Astrocyte (in vitro differentiated cells and primary cell): Measurements from ENCODE around the gene SCAMP4. TPM values are rescaled to one million over a fixed set of nuclear protein-coding genes. Genes with fewer than 3 reads are reported as not detected.

Experiments
- DNase-seq: peaks from one replicate; pipeline ENCODE4 v3.0.0-alpha.2; 2010; ENCODE audit warnings: low read depth
- FAIRE-seq: peaks from 2 replicates; lab custom pipeline; 2011; peaks lifted over from hg19 to GRCh38; lab: Jason Lieb, UNC
- H2AFZ ChIP-seq: 2 replicates; pipeline ENCODE4 v1.6.0; 2012; ENCODE audit warnings: low read depth, low read length, inconsistent platforms
- H3K27ac ChIP-seq: 2 replicates; pipeline ENCODE4 v1.5.1; 2011; ENCODE audit warnings: low read depth, low read length, inconsistent platforms
- H3K27me3 ChIP-seq: 2 replicates; pipeline ENCODE4 v1.6.0; 2011; ENCODE audit warnings: low read length, inconsistent platforms; ENCODE audit not compliant: insufficient read depth
- H3K36me3 ChIP-seq: 2 replicates; pipeline ENCODE4 v1.5.1; 2011; ENCODE audit warnings: low read length, inconsistent platforms; ENCODE audit not compliant: insufficient read depth
- H3K4me1 ChIP-seq: 2 replicates; pipeline ENCODE4 v1.5.1; 2011; ENCODE audit warnings: low read length, inconsistent platforms; ENCODE audit not compliant: insufficient read depth
- H3K4me2 ChIP-seq: 2 replicates; pipeline ENCODE4 v1.6.0; 2012; ENCODE audit warnings: low read length, inconsistent platforms
- H3K4me3 ChIP-seq: 2 replicates; pipeline ENCODE4 v1.5.1; 2011; ENCODE audit warnings: low read depth, mild to moderate bottlenecking, low read length, inconsistent platforms; ENCODE audit not compliant: insufficient read depth
- H3K79me2 ChIP-seq: 2 replicates; pipeline ENCODE4 v1.6.0; 2012; ENCODE audit warnings: mild to moderate bottlenecking, low read length, inconsistent platforms; ENCODE audit not compliant: insufficient read depth
- H3K9ac ChIP-seq: 2 replicates; pipeline ENCODE4 v1.6.0; 2012; ENCODE audit warnings: mild to moderate bottlenecking, low read length, inconsistent platforms
- H3K9me3 ChIP-seq: 2 replicates; pipeline ENCODE4 v1.5.1; 2012; ENCODE audit warnings: low read depth, mild to moderate bottlenecking, low read length, inconsistent platforms; ENCODE audit not compliant: insufficient read depth
- H4K20me1 ChIP-seq: 2 replicates; pipeline ENCODE4 v1.6.0; 2012; ENCODE audit warnings: low read length, inconsistent platforms; ENCODE audit not compliant: insufficient read depth
- H3K27ac Mint-ChIP-seq: one replicate; pipeline ENCODE4 v1.8.0; 2021; ENCODE audit warnings: mild to moderate bottlenecking, mixed read lengths; ENCODE audit not compliant: unreplicated experiment
- H3K27me3 Mint-ChIP-seq: one replicate; pipeline ENCODE4 v1.8.0; 2021; ENCODE audit warnings: low read depth, mixed read lengths; ENCODE audit not compliant: unreplicated experiment
- H3K36me3 Mint-ChIP-seq: one replicate; pipeline ENCODE4 v1.8.0; 2021; ENCODE audit warnings: low read depth, mixed read lengths; ENCODE audit not compliant: unreplicated experiment
- H3K4me1 Mint-ChIP-seq: one replicate; pipeline ENCODE4 v1.8.0; 2021; ENCODE audit warnings: low read depth, mixed read lengths; ENCODE audit not compliant: unreplicated experiment
- H3K4me3 Mint-ChIP-seq: one replicate; pipeline ENCODE4 v1.8.0; 2021; ENCODE audit warnings: mild to moderate bottlenecking, moderate library complexity, mixed read lengths; ENCODE audit not compliant: unreplicated experiment
- H3K9me3 Mint-ChIP-seq: one replicate; pipeline ENCODE4 v1.8.0; 2021; ENCODE audit warnings: mild to moderate bottlenecking, mixed read lengths; ENCODE audit not compliant: unreplicated experiment
- EZH2 ChIP-seq: IDR thresholded peaks from 2 replicates; pipeline ENCODE4 v1.6.1; 2012; ENCODE audit warnings: mild to moderate bottlenecking, low read length, inconsistent platforms; ENCODE audit not compliant: insufficient read depth
- total RNA-seq: library from RNA; stranded (reverse); gene quantifications from 2 replicates; pipeline ENCODE4 v1.2.1, GENCODE V29; 2021
- TF ChIP-seq, protein P1 (sequence below): IDR thresholded peaks from 2 replicates; pipeline ENCODE4 v1.5.1; 2011; ENCODE audit warnings: low read depth, mild to moderate bottlenecking, inconsistent platforms, low read length, moderate library complexity; ENCODE audit not compliant: insufficient read depth

SCAMP4 gene
- total RNA-seq, 1 donor from 2014 or later, result 72.2 TPM

DNA sequence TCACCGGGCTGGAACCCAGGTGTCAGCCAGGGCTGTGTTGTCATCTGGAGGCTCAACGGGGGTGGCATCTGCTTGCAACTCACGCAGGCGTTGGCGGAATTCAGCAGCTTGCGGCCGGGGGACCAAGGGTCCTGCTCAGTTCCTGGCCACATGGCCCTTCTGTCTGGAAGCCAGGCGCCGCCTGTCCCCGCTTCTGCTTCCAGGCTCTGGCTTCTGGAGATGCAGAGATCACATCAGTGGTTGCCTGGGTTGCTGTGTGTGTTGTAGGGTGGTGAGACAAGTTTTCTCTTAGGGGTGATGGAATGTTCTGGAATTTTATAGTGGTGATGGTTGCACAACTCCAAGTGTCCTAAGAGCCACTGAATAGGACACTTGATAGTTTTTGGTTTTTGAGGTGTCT lies 5.0 kb downstream of the SCAMP4 start:
- H3K36me3 ChIP-seq, result no peaks in the 10 kb centered on the region
- peaks cover 10% of the 10 kb centered on the region for H3K4me1 ChIP-seq
- Mint-ChIP-seq H3K4me3 (peak overlapping the region; percentile 14), H3K9me3 (no peaks in the 10 kb centered on the region), H3K27ac (peak overlapping the region; percentile 34), H3K36me3 (no peaks in the 10 kb centered on the region), H3K4me1 (peaks cover 7% of the 10 kb centered on the region), H3K27me3 (no peaks in the 10 kb centered on the region)
- peaks cover 88% of the 10 kb centered on the region for H3K79me2 ChIP-seq
- no peaks in the 10 kb centered on the region for H3K27me3 ChIP-seq
- no peaks in the 10 kb centered on the region for H3K9me3 ChIP-seq
- TF ChIP-seq, protein P1, sequence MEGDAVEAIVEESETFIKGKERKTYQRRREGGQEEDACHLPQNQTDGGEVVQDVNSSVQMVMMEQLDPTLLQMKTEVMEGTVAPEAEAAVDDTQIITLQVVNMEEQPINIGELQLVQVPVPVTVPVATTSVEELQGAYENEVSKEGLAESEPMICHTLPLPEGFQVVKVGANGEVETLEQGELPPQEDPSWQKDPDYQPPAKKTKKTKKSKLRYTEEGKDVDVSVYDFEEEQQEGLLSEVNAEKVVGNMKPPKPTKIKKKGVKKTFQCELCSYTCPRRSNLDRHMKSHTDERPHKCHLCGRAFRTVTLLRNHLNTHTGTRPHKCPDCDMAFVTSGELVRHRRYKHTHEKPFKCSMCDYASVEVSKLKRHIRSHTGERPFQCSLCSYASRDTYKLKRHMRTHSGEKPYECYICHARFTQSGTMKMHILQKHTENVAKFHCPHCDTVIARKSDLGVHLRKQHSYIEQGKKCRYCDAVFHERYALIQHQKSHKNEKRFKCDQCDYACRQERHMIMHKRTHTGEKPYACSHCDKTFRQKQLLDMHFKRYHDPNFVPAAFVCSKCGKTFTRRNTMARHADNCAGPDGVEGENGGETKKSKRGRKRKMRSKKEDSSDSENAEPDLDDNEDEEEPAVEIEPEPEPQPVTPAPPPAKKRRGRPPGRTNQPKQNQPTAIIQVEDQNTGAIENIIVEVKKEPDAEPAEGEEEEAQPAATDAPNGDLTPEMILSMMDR, result no peak
- TF ChIP-seq EZH2, result no peak
- H3K27ac ChIP-seq, result no peak overlapping the region
- H4K20me1 ChIP-seq, result peaks cover 63% of the 10 kb centered on the region
- DNase-seq, result no peak
- no peak overlapping the region for H2AFZ ChIP-seq
- H3K4me3 ChIP-seq, result no peak overlapping the region
- H3K9ac ChIP-seq, result no peak overlapping the region
- peak overlapping the region; percentile 33 for H3K4me2 ChIP-seq
- FAIRE-seq, result no peak

DNA sequence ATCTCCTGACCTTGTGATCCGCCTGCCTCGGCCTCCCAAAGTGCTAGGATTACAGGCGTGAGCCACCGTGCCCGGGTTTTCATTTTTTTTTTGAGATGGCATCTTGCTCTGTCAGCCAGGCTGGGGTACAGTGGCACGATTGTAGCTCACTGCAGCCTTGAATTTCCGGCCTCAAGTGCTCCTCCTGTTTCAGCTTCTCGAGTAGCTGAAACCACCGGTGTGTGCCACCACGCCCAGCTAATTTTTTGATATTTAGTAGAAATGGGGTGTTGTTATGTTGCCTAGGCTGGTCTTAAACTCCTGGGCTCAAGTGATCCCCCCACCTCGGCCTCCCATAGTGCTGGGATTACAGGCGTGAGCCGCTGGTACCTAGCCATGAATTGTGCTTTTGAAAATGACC lies 5.9 kb downstream of the SCAMP4 start:
- H3K9ac ChIP-seq, result no peak overlapping the region
- H3K9me3 ChIP-seq, result no peaks in the 10 kb centered on the region
- H3K4me3 ChIP-seq, result no peak overlapping the region
- H3K4me2 ChIP-seq, result no peak overlapping the region
- H3K9me3 Mint-ChIP-seq, result no peaks in the 10 kb centered on the region
- H3K36me3 Mint-ChIP-seq, result no peaks in the 10 kb centered on the region
- peaks cover 7% of the 10 kb centered on the region for H3K4me1 Mint-ChIP-seq
- no peak for DNase-seq
- H3K27me3 ChIP-seq, result no peaks in the 10 kb centered on the region
- H3K4me3 Mint-ChIP-seq, result no peak overlapping the region
- FAIRE-seq, result no peak
- peaks cover 5% of the 10 kb centered on the region for H3K4me1 ChIP-seq
- H3K27ac ChIP-seq, result no peak overlapping the region
- H2AFZ ChIP-seq, result no peak overlapping the region
- TF ChIP-seq EZH2, result no peak
- TF ChIP-seq, protein P1, result no peak
- H4K20me1 ChIP-seq, result peaks cover 66% of the 10 kb centered on the region
- no peak overlapping the region for H3K27ac Mint-ChIP-seq
- no peaks in the 10 kb centered on the region for H3K27me3 Mint-ChIP-seq
- no peaks in the 10 kb centered on the region for H3K36me3 ChIP-seq
- peaks cover 82% of the 10 kb centered on the region for H3K79me2 ChIP-seq

DNA sequence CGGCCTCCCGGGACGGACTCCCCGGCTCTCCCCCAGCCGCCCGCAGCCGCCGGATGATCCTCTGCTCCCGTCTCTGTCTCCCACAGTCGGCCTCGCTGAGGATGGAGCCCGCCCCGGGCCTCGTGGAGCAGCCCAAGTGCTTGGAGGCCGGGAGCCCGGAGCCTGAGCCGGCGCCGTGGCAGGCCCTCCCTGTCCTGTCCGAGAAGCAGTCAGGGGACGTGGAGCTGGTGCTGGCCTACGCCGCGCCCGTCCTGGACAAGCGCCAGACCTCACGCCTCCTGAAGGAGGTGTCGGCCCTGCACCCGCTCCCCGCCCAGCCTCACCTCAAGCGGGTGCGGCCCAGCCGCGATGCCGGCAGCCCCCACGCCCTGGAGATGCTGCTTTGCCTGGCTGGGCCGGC lies 6.8 kb downstream of the SCAMP4 start:
- DNase-seq (no peak), FAIRE-seq (no peak)
- Mint-ChIP-seq H3K4me3 (no peak overlapping the region), H3K4me1 (peaks cover 7% of the 10 kb centered on the region), H3K36me3 (peaks cover under 1% of the 10 kb centered on the region), H3K27me3 (no peaks in the 10 kb centered on the region), H3K9me3 (no peaks in the 10 kb centered on the region), H3K27ac (no peak overlapping the region)
- Histone ChIP-seq H2AFZ (no peak overlapping the region), H3K79me2 (peaks cover 73% of the 10 kb centered on the region), H3K4me1 (peaks cover 5% of the 10 kb centered on the region), H3K4me2 (no peak overlapping the region), H3K9me3 (no peaks in the 10 kb centered on the region), H3K27ac (no peak overlapping the region), H3K9ac (no peak overlapping the region), H3K4me3 (no peak overlapping the region), H4K20me1 (peaks cover 66% of the 10 kb centered on the region), H3K36me3 (no peaks in the 10 kb centered on the region), H3K27me3 (no peaks in the 10 kb centered on the region)
- TF ChIP-seq, protein P1, result no peak
- TF ChIP-seq EZH2, result no peak
